Measurements from ENCODE around the gene FGD6.

The FGD6 gene

GRCh38 chr12:95231190-95231589 lies 13.9 kb upstream of the FGD6 start:
- DNase-seq: no peak

GRCh38 chr12:95230313-95230712 lies 13.0 kb upstream of the FGD6 start:
- no peak for DNase-seq

DNA sequence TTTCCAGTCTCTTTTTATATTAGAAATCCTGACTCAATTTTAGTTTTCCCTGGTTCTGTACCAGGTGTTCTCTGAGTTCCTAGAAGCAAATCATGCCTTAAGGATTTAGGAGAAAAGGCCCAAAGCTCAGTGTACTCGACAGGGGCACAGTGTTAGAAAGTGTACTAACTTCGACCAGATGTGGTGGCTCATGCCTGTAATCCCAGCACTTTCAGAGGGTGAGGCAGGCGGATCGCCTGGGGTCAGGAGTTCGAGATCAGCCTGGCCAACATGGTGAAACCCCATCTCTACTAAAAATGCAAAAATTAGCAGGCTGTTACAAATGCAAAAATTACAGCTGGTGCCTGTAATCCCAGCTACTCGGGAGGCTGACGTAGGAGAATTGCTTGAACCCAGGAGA lies 12.4 kb upstream of the FGD6 start:
- DNase-seq: no peak

DNA sequence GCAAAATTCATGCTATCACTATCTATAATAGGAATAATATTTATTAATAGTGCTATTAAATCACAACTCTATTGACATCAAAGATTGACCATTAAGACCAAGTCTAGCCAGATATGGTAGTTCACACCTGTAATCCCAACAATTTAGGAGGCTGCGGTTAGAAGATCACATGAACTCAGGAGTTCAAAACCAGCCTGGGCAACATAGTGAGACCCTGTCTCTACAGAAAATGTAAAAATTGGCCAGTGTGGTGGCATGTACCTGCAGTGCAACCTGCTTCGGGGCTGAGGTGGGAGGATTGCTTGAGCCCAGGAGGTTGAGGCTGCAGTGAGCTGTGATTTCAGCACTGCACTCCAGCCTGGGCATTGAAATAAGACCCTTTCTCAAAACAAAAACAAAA lies 11.3 kb upstream of the FGD6 start:
- no peak for DNase-seq

DNA sequence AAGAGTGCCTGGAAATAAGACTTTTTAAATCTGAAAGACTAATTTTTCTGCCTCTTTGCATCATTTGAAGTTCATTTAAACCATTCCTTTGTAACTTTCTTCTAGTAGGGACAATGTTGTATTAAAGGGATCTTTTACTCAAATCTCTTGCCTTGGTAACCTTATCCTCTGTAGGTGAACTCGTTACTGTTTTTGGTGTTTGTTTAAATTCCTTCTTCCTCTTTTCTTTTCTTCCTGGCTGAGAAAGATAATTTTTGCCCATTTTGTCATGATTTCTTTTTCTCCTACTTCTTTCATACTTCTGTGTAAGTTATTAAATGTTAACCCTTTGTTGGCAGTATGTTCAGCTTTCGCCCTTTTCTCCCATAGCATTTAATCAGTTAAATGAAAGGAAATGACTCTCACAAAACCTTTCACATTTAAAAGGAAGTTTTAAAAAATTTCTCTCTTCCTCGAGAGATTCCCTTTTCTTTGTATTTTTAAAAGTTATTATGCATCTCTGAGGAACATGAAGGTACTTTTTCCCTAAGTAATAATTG lies 10.6 kb upstream of the FGD6 start:
- DNase-seq: no peak

DNA sequence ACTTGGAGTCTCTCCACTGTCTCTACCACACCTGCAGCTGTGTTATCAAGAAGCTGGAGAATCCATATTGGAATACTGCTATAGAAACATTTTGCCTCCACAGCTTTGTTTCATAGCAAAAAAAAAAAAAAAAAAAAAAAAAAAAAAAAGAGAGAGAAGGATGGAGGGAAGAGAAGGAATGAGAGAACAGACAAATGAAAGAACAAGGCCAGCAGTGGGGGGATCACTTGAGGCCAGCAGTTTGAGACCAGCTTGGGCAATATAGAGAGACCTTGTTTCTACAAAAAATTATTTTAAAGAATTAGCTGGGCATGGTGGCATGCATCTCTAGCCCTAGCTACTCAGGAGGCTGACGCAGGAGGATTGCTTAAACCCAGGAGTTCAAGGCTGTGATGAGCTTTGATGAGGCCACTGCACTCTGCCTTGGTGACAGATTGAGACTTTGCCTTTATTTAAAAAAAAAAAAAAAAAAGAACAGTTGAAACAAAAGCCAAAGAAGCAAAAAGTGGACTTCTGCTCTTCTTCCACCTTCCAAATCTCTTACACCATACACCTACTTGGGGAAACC lies 8.5 kb upstream of the FGD6 start:
- no peak for DNase-seq

DNA sequence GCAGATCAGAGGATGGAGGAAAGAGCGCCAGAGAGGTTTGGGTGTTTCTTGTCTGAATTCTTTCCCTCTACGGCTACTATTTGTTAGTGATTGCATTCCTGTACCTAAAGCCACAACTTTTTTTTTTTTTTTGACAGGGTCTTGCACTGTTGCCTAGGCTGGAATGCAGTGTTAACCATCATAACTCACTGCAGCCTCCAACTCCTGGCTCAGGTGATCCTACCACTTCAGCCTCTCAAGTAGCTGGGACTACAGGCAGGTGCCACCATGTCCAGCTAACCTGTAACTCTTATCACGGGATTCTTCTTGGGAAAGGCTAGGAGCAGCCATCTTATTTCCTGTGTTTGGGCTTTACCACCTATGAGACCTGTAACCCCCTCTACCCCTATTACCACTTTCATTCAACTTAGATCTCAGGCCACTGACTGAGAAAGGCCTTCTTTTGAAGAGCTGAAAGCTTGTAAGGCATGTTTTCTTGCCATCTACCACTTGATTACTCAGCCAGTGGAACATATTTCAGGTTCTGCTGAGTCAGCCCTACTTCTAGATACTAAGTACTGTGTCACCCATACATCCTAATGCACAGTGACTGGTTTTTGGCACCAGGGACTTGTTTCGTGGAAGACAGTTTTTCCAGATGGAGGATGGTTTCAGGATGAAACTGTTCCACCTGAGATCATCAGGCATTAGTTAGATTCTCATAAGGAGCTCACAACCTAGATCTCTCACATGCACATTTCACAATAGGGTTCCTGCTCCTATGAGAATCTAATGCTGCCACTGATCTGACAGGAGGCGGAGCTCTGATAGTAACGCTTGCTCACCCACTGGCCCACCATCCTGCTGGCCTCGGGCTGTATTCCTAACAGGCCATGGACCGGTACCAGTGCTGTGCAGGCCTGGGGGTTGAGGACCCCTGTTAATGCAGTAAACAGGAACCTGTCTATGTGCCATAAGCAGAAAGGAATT lies 7.2 kb upstream of the FGD6 start:
- no peak for DNase-seq

DNA sequence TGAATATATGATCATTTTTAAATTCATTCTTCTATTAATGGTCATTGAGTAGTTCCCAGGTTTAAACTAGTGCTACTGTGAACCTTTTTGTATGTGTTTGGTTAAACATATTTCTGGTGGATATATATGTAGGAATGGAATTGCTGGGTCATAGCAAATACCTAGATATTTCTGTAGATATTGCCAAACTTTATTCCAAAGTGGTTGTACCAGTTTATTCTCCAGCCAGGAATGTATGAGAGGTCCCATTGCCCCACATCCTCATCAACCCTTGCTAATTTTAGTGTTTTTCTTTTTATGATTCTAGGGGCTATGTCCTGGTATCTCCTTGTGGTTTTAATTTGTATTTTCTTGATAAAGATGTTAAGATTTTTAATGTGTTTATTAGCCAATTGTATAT lies 3.5 kb upstream of the FGD6 start:
- no peak for DNase-seq

DNA sequence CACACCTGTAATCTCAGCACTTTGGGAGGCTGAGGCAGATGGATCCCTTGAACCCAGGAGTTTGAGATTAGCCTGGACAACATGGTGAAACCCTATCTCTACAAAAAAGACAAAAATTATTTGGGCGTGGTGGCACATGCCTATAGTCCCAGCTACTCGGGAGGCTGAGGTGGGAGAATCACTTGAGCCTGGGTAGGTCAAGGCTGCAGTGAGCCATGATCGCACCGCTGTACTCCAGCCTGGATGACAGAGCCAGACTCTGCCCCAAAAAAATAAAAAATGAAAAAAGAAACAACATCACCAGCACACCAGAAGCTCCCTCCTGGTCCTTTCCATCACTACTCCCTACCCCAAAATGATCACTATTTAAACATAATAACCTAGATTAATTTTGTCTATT lies 2.9 kb upstream of the FGD6 start:
- DNase-seq: no peak

GRCh38 chr12:95218150-95219133 lies 1.2 kb upstream of the FGD6 start:
- peak; percentile 91 for DNase-seq

DNA sequence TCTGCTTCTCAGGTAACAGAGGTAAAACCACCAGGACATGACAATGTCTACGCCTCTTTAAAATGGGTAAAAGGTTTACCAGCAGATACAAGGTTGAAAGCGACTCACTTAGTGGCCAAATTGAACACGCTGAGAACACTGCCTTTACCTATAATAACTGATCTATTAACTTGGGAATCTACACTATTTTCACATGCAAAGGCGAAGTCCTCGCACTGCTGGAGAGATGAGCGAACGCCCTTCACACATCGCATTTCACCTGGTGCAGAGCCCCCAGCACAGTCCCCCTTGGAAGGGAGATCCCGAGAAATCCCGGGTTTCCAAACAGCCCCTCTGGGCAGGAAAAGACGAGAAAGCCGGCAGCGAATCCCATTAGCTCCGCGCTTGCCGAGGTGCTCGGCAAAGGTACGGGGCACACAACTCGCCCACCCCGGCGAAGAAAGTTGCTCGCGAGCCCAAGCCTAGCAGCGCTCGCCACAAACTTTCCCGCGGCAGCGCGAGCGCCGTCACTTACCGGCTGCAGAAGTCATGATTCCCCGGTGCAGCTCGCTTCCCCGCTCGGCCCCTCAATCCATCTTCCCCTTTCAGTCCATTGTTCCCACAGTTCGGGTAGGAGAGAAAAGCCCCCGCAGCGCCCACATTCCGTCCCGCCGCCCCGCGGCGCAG lies 423 bp downstream of the FGD6 start:
- peak; percentile 69 for DNase-seq

DNA sequence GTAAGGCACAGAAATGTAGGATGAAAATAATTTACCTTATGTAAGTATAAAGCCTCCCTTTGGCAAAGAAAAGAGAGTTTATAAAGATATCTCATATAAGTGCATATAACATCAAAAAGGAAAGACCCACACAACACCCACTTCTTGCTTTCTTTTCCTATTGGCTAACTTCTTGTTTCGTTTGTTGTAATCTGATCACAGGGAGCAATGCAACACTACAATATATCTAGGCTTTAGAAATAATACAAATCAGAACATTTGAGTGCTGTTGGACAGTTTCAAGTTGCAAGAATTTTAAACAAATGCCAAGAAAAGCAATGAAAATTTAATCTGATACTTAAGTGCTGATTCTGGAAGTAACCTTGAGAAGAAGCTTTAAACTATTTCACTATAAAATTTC lies 1.3 kb downstream of the FGD6 start:
- peak; percentile 39 for DNase-seq

- DNase-seq: peak; percentile 39
Observed at GRCh38 chr12:95214466-95214865, 2.8 kb downstream of the FGD6 start.

- DNase-seq: no peak
Observed at GRCh38 chr12:95213928-95214327, 3.3 kb downstream of the FGD6 start.

DNA sequence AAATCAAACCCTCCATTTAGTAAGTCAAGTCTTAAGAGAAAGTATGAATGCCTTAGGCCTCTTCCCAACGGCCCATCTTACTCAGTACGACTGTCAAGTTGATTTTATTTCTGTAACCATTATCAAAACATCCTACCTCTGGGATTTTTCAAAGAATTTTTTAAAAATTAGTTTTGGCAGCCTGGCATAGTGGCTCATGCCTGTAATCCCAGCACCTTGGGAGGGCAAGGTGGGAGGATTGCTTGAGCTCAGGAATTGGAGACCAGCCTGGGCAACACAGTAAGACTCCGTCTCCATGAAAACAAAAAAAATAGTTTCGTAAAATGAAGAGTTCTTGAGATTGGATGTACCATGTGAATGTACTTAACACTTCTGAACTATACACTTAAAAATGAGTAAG lies 4.1 kb downstream of the FGD6 start:
- no peak for DNase-seq

DNA sequence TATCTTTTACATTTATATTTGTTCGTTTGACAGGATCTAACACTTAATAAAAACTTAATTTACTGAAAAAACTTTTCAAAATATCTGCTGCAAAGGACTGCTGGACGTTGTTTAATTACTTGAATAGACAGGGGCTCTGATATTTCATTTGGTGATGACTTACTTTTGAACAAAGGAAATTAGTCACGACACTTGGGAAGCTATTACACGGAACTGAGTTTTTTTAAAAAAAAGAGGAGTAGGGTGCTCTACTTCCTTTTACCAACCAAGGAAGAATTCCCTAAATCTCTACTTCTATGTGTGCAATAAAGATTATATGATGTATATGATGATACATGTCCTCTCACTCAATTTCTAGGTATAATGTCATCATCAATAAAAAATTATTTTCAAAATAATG lies 4.7 kb downstream of the FGD6 start:
- no peak for DNase-seq

GRCh38 chr12:95208678-95209077 lies 8.6 kb downstream of the FGD6 start:
- peak; percentile 61 for DNase-seq

DNA sequence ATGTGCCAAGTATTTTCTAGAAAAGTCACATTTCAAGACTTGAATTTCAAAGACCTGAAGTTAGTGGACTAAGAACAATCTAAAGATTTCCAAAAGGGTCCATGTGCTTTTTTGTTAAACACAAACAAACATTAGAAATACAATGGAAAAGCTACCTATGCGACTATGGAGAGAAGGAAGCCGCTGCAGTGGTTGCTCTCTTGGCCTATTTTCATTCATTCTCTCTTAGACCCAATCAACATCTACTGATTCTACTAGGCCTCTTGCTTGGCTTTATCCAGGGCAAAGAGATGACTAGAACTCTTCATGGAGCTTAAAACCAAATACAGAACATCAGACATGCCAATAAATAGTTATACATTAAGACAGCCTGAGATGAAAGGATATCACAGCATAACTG lies 9.9 kb downstream of the FGD6 start:
- no peak for DNase-seq

DNA sequence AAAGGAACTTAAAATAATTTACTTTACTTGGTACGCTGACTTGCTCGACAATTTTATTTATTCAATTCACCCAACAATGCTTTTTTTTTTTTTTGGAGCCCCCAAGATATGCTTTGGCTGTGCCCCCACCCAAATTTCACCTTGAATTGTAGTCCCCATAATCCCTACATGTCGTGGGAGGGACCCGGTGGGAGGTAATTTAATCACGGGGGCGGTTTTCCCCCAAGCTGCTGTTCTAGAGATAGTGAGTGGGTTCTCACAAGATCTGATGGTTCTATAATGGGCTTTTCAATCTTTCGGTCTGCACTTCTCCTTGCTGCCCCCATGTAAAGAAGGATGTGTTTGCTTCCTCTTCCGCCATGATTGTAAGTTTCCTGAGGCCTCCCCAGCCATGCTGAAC lies 10.4 kb downstream of the FGD6 start:
- DNase-seq: no peak

- DNase-seq: no peak
Observed at GRCh38 chr12:95205685-95206084, 11.6 kb downstream of the FGD6 start.

DNA sequence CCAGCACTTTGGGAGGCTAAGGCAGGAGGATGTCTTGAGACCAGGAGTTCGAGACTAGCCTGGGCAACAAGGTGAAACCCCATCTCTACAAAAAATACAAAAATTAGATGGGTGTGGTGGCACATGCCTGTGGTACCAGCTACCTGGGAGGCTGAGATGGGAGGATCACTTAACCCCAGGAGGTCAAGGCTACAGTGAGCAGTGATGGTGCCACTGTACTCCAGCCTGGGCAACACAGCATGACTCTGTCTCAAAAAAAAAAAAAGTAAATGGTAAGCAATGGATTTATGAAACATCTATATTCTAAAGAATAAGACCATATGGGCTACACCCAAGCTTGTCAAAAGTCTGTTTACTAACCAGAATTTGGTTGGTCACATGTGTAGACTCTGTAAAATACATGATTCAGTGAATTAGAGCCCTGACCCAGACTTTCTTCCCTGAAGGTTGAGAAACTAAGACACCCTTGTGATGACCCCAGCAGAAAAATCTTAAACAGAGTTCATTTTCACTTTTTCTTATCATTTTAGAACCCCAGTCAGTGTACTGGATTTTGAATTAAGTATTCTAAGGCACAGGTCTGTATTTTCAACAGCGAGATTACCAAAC lies 12.1 kb downstream of the FGD6 start:
- no peak for DNase-seq

Measured in NCI-H1105 treated with DMSO at 0.1 percent for 48 hours (cell line).